T-helper 1 cell (primary cell): ENCODE results near the gene LIPI.
"Not testable (repeated sequence)": the region's sequence is repeated elsewhere in the genome, so short reads cannot be mapped to it uniquely, and the experiment has no call there.

Source experiments
- DNase-seq, 5 donors: peaks; one replicate each; pipeline ENCODE4 v3.0.0-alpha.2; 2012 to 2020

The LIPI gene

GRCh38 chr21:14071902-14072734 is 138.6 kb downstream of the LIPI start:
- no peak for DNase-seq

GRCh38 chr21:14070968-14071367 is 139.8 kb downstream of the LIPI start:
- DNase-seq: no peak

- DNase-seq: no peak
Observed at GRCh38 chr21:14070049-14070893, 140.5 kb downstream of the LIPI start.

- DNase-seq: no peak
Observed at GRCh38 chr21:14064296-14064645, 146.5 kb downstream of the LIPI start.

GRCh38 chr21:14063620-14064295 is 147.0 kb downstream of the LIPI start:
- not testable (repeated sequence) for DNase-seq

GRCh38 chr21:14062684-14063083 is 148.1 kb downstream of the LIPI start:
- not testable (repeated sequence) for DNase-seq

- not testable (repeated sequence) for DNase-seq
Observed at GRCh38 chr21:14061820-14062219, 148.9 kb downstream of the LIPI start.

GRCh38 chr21:14058995-14059627 is 151.6 kb downstream of the LIPI start:
- not testable (repeated sequence) for DNase-seq
